ENCODE measurements around the gene CACNG7.

The CACNG7 gene

GRCh38 chr19:53957448-53958167, 48.5 kb downstream of the CACNG7 start:
- DNase-seq = no peak

- DNase-seq = no peak
Observed at GRCh38 chr19:53958168-53958571, 49.1 kb downstream of the CACNG7 start.

- DNase-seq = no peak
Observed at GRCh38 chr19:53958823-53959757, 50.0 kb downstream of the CACNG7 start.

- no peak for DNase-seq
Observed at GRCh38 chr19:53960187-53960586, 51.1 kb downstream of the CACNG7 start.

GRCh38 chr19:53960886-53961285, 51.8 kb downstream of the CACNG7 start:
- DNase-seq = no peak

- no peak for DNase-seq
Observed at GRCh38 chr19:53961523-53962356, 52.7 kb downstream of the CACNG7 start.

GRCh38 chr19:53962887-53963431, 53.9 kb downstream of the CACNG7 start, which contains the start of gene CACNG8:
Gene CACNG8, plus strand, starts transcription at chr19:53962937.
- DNase-seq = no peak

GRCh38 chr19:53965091-53965490, 56.0 kb downstream of the CACNG7 start:
- DNase-seq = no peak

GRCh38 chr19:53966931-53967330, 57.9 kb downstream of the CACNG7 start:
- no peak for DNase-seq

- no peak for DNase-seq
Observed at GRCh38 chr19:53969366-53969765, 60.3 kb downstream of the CACNG7 start.

GRCh38 chr19:53971673-53972072, 62.6 kb downstream of the CACNG7 start:
- no peak for DNase-seq

- peak; percentile 63 for DNase-seq
Observed at GRCh38 chr19:53977429-53977990, 68.4 kb downstream of the CACNG7 start.

- DNase-seq = peak; percentile 48
Observed at GRCh38 chr19:53977991-53978731, 69.1 kb downstream of the CACNG7 start.

- DNase-seq = no peak
Observed at GRCh38 chr19:53978975-53979801, 70.1 kb downstream of the CACNG7 start.

- DNase-seq = no peak
Observed at GRCh38 chr19:53980539-53981375, 71.7 kb downstream of the CACNG7 start.

- no peak for DNase-seq
Observed at GRCh38 chr19:53981376-53981951, 72.4 kb downstream of the CACNG7 start.

- no peak for DNase-seq
Observed at GRCh38 chr19:53982001-53982451, 72.9 kb downstream of the CACNG7 start.

- no peak for DNase-seq
Observed at GRCh38 chr19:53982611-53983010, 73.5 kb downstream of the CACNG7 start.

Measured in activated naive CD4-positive, alpha-beta T cell treated with anti-CD3 and anti-CD28 coated beads, Interleukin-2, amount 50 U/mL, for 16 hours (primary cell).